KG1 (cell line): ENCODE data around the gene GATA5.

Experiments
- DNase-seq: peaks from one replicate; lab custom pipeline; 2025; lab: John Stamatoyannopoulos, UW

The GATA5 gene

GRCh38 chr20:62487118-62487517 is 11.3 kb upstream of the GATA5 start:
- DNase-seq, result no peak

DNA sequence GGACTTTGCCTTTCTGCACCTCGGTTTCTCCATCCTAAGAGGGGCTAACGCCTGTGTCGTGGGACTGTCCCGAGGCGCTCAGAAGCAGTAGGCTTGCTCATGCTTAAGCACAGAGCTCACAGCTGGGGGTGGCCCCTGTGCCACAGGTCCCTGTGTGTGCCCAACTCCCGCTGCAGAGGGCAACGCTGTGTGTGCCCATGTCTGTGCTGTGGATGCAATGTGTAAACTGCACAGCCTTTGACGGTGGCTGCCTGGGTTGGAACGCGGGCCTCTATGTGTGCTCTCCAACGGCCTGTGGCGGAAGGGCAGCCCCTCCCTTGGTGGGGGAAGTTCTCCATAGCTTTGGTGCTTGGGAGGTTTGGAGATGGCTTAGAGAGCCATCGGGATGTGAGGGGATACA is 10.7 kb upstream of the GATA5 start:
- DNase-seq, result no peak

DNA sequence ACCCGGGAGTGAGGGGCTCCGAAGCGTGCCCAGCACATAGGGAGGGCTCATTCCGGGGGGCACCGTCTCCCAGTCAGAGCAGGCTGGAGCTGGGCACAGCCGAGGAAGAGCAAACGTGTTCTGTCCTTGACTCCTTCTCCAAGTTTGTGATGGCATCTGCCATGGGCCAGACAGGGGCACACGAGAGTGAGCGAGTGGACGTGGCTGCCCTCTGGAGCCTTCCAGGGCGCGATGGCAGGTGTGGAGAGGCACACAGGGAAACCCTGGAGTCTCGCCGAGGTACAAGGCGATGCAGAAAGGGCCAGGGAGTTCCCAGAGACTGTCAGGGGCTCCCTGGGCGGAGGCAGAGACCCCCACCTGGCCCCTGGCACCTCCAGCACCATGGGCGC is 9.9 kb upstream of the GATA5 start:
- no peak for DNase-seq

- DNase-seq, result no peak
Measured at GRCh38 chr20:62485062-62485700, 9.4 kb upstream of the GATA5 start.

- DNase-seq, result no peak
Measured at GRCh38 chr20:62484478-62484877, 8.7 kb upstream of the GATA5 start.

DNA sequence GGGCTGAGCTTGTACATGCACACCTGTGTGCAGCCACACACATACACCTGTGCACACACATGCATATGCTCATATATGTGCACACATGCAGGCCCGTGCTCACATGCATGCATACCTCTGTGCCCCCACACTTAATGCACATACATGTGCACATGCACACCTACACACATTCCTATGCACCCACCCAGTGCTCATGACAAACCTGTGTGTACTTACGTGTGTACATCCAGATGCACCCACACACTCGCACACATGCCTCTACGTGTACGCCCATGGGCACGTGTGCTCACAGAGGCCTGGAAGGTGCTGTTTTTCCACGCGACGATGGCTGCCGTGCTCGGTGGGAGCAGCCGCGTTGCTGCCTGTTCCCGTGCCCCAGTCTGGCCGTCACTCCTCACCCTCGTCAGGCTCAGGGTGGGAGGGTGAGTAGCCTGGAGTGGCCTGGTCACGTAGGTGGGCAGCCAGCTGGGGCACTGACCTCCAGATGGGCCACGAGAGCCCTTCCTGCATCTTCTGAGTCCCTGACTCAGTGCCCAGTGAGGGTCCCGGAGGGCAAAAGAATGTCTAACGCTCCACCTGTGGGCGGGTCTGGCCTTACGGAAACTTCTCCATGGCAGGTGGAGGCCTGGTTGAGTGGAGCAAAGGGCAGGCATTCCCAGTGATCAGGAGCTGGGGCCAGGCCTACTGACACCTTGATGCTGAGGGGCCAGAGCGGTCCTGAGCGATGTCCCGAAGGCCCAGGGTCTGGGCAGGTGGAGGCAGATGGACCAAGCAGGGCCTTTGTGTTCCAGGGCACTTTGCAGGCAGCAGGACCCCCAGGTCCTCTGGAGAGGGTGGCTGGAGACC is 8.0 kb upstream of the GATA5 start:
- DNase-seq, result no peak

GRCh38 chr20:62482974-62483373 is 7.2 kb upstream of the GATA5 start:
- no peak for DNase-seq

DNA sequence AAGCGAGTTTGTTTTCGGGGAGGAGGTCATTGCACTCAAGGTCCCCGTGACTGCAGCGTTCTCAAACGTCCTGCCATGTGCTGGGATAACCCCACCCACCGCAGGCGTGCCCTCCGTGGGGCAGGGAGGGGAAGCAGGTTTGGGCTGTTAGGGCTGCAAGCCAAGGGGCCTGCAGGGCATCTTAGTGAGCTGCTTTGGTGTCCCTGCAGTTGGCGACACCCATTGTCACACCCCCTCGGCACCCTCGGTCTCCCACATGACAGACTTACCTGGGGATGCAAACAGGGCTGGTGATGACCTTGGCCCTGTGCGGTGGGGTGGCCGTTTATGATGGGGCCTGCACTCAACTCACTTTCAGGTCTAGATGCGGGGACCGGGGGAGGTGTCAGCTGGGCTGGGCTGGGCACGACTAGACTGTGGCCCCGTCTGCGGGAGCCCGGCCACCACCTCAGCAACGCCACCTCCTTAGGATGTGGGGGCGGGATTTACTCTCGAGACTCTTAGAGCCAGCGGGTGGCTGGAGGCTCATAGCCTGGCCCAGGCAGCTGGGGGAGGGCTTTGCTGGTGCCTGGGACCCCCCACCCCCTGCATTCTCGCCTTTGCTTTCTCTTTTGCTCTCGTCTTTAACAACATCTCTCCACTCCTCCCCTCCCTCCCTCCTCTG is 6.5 kb upstream of the GATA5 start:
- no peak for DNase-seq

- no peak for DNase-seq
Measured at GRCh38 chr20:62481425-62482145, 5.8 kb upstream of the GATA5 start.

GRCh38 chr20:62480318-62480717 is 4.5 kb upstream of the GATA5 start:
- DNase-seq, result no peak

DNA sequence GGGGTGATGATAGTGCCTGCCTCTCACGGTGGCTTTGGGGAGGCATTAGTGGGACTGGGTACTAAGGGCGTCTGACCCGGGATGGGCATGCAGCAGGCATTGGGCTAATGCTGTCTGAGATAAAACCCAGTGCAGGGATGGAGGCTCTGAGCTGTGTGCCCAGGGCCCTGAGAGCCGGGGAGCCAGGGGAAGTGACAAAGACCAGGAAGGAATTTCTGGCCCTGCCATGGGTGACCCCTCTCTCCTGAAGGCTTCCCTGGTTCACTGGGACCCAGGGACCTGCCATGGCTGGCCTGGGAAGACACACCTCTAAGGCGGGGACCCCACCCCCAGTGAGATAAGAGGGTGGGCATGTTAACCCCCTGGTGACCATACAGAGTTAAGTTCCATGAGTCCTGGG is 3.9 kb upstream of the GATA5 start:
- DNase-seq, result no peak

DNA sequence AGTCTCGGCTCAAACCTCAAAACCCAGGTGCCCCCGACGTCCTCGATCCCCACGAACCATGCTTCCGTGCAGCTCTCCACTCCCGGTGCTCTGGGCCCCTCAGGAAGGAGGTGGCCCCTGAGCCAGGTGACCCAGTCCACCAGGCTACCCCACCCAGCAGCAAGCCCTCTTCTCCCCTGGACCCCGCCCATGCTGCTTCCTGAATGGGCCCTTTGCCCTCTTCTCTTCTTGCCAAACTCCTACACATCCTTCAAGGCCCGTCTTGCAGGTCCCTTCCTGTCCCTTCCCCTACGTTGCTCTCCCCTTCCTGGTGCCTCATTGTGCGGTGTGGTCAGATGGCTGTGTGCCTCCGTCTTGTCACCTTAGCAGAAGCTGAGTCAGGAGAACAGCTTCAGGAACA is 3.4 kb upstream of the GATA5 start:
- no peak for DNase-seq

GRCh38 chr20:62477669-62478455 is 2.1 kb upstream of the GATA5 start:
- no peak for DNase-seq

GRCh38 chr20:62476056-62476838 is 452 bp upstream of the GATA5 start:
- DNase-seq, result no peak

DNA sequence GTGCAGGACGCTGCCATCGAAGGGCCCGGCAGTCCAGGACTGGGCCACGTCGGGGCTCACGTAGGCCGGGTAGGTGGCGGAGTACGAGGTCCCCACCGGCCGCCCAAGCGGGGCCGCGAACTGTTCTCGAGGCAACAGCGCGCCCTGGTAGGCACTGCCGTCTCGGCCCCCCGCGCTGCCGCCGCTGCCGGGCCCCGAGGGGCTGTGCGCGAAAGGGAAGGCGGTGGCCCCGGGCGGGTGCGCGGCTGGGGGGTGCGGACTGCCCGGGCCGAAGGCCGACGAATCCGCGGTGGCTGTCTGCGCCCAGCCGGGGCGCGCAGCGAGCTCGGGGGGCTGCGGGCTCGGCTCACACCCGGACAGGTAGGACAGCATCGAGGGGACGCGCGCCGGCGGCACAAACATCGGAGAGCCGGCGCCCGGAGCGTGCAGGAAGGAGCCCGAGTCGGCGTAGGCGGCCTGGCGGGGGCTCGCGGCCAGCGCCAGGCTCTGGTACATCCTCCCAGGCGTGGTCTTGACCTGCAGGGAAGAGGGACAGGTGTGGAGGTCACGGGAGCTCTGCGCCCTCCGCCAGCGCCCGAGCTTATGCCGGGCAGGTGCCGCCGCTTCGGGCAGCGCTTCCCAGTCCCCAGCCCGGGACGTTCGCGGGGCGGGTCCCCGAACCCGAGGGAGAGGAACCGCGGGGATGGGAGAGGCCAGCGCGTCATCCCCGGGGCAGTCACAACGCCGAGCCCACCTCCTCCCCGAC is 596 bp downstream of the GATA5 start:
- DNase-seq, result no peak

- no peak for DNase-seq
Measured at GRCh38 chr20:62474604-62475026, 1.2 kb downstream of the GATA5 start.

DNA sequence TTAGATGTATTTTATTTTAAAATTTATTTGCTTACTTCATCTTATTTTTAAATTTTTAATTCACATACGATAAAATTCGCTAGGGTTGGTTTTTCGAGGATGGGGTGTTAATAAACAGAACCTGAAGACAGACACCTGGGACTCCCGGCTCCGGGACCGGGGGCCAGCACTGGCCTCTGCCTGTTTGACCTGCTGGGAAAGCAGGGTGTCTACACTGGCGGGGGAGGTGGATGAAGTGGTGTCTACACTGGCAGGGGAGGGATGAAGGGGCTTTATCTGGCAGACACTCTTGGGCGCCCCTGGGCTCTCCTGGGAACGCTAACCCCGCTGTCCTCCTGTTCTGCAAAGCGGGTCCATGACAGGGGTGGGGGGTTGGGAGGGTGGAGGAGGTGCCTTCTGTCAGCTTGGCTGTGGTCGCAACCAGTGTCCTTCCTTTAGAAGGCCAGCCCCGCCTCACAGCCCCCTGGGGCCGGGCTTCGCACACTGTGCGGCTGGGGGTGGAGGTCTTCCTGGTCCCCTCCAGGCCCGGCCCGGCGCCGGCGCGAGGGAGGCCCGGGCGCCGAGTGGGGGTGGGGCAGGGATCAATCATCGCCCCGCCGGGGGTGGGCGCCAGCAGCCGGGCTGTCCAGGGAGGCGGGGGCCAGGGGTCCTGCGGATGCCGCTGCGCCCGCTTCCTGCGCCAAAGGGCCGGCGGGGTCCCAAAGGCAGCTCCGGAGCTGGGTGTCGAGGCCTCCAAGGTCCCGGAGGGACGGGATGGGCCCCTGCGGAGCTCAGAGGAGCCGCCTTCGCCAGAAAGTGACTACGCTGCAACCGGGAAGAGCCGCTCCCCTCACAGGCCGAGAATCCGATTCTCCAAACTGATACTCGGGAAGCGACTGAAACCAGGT is 1.8 kb downstream of the GATA5 start:
- DNase-seq, result no peak

DNA sequence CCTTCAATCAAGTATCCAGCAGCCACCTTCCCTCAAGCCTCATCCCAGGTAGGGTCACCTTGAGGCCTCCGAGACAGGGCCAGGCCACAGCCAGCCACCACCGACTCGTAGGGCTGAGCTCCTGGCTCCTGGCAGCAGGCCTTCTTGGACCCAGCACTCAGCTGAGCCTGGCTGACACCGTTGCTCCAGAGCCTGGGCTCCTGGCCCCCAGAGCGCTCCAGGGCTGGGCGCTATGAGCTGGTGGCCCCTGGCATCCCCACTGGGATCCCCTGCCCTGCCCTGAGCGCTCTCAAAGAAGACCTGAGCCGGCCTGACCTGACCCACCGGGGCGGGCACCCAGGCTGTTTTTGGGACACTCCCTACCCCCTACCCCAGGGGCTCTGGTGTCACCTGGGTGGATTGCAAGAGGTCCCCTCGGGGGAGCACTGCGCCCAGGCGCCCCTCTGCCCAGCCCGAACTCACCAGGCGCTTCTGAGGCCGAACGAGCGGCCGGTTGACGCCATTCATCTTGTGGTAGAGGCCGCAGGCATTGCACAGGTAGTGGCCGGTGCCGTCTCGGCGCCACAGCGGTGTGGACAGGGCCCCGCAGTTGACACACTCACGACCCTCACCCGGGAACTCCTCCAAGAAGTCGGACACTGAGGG is 2.7 kb downstream of the GATA5 start:
- DNase-seq, result no peak
